Fibroblast of villous mesenchyme (primary cell): ENCODE results near the gene PCYT2. TPM values are rescaled to one million over a fixed set of nuclear protein-coding genes. Genes with fewer than 3 reads are reported as not detected.

Source experiments
- DNase-seq: peaks from one replicate; pipeline ENCODE4 v3.0.0-alpha.2; 2010; ENCODE audit warnings: low read depth
- H3K4me3 ChIP-seq: 2 replicates; pipeline ENCODE4 v1.5.1; 2011; ENCODE audit warnings: low read depth, mild to moderate bottlenecking, low read length
- total RNA-seq: library from RNA; depleted of rRNA; stranded (reverse); fragments of >200 nt; gene quantifications from 2 replicates; pipeline ENCODE4 v1.2.3, GENCODE V29; 2012
- TF ChIP-seq, protein P1 (sequence below): IDR thresholded peaks from 2 replicates; pipeline ENCODE4 v1.5.1; 2012; ENCODE audit warnings: low read depth, mild to moderate bottlenecking, low read length; ENCODE audit not compliant: insufficient read depth

Gene PCYT2
- total RNA-seq, 1 donor, result 70.8 TPM

DNA sequence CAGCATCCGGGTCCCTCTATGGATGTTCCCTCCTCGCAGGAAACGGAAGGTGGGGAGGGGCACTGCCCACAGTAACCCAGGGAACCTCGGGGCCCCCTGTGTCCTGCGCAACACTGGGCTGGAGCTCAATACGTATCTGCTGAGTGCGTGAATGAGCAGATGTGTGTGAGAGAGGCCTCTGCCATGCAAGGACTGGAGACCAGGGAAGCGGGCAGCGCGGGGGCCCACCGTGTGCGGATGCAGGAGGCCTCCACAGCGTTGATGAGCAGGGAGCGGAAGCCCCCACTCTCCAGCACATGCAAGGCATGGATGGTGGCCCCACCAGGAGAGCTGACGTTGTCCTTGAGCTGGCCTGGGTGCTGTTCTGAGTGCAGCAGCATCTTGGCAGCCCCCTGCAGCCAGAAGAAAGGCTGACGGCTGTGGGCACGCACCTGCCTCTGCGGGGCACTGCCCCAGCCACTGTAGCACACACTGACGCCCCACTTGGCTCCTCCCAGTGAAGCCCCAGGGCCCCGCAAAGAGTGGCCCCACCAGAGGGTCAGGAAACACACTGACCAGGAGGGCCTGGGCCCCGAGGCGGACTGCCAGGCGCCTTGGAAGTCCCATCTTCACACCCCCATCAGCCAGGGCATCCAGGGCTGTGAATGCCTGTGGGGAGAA is 23.0 kb upstream of the PCYT2 start:
- TF ChIP-seq, protein P1, sequence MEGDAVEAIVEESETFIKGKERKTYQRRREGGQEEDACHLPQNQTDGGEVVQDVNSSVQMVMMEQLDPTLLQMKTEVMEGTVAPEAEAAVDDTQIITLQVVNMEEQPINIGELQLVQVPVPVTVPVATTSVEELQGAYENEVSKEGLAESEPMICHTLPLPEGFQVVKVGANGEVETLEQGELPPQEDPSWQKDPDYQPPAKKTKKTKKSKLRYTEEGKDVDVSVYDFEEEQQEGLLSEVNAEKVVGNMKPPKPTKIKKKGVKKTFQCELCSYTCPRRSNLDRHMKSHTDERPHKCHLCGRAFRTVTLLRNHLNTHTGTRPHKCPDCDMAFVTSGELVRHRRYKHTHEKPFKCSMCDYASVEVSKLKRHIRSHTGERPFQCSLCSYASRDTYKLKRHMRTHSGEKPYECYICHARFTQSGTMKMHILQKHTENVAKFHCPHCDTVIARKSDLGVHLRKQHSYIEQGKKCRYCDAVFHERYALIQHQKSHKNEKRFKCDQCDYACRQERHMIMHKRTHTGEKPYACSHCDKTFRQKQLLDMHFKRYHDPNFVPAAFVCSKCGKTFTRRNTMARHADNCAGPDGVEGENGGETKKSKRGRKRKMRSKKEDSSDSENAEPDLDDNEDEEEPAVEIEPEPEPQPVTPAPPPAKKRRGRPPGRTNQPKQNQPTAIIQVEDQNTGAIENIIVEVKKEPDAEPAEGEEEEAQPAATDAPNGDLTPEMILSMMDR, result no peak
- no peak overlapping the region for H3K4me3 ChIP-seq
- DNase-seq, result no peak

DNA sequence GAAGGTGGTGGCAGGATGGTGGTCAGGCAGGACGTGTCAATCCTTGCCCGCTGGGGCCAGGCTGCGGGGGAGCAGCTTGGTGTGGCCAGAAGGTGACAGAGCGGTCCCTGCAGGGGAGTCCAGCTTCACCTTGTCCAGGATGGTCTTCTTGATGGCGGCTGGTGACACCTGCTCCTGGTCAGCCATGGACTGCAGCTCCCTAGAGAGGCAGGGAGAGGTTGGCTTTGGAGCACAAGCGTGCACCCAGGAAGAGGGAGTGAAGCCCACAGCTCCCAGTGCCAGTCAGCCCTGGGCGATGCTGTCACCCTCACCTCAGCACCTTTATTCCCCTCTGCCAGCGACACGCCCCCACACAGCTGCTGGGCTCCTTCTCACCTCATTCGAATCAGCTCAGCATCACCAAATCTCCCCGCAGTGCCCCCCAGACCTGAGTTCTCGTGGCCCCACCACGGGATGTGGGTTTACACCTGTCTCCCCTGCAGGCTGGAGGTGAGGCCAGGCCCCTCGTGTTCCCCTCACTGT is 22.0 kb upstream of the PCYT2 start:
- TF ChIP-seq, protein P1, result no peak
- no peak overlapping the region for H3K4me3 ChIP-seq
- no peak for DNase-seq

DNA sequence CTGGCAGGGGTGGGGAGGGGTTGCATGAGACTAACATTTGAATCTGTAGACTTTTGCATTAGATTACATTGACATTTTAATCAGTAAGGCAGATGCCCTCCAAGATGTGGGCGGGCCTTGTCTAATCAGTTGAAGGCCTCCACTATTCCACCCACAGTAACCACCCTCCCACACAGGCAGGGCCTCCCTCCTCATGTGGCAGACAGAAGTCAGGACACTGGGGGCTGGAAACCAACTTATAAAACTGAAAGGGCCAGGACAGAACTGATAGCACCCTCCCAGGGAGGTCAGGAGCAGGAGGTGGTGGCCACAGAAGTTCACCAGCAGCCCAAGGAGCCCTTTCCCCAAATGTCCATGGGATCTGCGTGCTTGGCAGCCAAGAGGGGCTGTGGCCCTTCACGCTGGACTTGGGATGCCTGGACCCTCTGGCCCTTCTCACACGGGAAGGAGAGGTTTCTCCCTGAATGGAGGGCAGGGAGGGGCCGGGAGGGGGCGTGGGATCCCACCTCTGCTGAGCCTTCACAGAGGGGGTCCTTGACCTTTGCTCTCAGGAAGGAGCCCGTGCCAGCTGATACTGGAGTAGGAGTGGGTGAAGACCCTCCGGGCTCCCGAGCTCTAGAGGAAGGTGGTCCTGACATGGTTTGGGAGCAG is 21.3 kb upstream of the PCYT2 start:
- DNase-seq, result no peak
- TF ChIP-seq, protein P1, result no peak
- H3K4me3 ChIP-seq, result no peak overlapping the region

DNA sequence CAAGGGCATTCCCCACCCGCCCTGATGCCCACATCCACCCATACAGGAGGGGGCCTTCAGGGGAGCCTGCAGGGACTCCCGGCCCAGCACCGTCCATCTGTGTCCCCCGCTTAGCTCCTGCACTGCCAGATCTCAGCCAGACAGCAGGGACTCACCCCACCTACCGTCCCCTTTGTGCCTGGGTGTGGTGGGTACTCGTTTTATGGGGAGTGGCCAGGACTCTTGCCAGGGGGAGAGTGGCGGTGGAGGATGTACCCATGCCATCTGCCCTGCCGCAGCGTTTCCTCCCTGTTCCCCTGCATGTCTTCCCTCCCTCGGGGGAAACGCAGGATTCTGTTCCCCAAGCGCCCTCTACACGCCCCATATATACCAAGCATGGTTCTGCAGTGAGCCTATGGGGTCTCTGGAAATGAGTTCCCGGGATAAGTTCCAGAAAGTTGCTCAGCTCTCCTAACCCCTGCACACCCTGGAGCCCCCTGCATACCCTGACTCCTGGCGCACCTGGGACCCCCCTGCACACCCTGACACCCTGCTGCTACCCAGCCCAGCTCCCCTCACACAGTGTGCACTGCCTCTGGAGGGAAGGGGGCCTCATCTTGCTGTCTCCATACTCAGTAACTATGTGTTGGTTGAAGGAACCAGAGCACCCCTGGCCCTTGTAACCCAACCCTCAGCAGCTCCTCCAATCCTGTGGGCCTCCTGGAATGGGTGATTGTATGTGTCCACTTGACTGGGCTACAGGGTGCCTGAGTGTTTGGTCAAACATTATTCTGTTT is 20.5 kb upstream of the PCYT2 start:
- no peak for DNase-seq
- TF ChIP-seq, protein P1, result no peak
- no peak overlapping the region for H3K4me3 ChIP-seq

DNA sequence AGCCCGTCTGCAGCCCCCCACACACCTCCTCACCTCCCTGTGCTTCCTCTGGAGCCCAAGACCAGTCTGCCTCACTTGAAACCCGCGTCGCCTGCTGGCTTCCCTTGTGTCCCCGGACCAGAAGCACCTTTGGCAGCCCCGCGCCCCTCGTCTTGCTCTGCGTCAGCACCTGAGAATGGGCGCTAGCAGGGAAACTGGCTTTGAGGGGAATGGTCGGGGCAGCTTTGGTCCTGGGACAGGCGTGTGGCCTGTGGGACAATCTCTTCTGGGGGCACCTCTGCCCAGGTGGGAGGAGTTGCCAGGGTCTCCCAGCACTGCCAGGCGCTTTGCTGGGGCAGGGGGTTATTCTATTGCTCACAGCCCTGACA is 20.0 kb upstream of the PCYT2 start:
- TF ChIP-seq, protein P1, result no peak
- H3K4me3 ChIP-seq, result no peak overlapping the region
- DNase-seq, result no peak

DNA sequence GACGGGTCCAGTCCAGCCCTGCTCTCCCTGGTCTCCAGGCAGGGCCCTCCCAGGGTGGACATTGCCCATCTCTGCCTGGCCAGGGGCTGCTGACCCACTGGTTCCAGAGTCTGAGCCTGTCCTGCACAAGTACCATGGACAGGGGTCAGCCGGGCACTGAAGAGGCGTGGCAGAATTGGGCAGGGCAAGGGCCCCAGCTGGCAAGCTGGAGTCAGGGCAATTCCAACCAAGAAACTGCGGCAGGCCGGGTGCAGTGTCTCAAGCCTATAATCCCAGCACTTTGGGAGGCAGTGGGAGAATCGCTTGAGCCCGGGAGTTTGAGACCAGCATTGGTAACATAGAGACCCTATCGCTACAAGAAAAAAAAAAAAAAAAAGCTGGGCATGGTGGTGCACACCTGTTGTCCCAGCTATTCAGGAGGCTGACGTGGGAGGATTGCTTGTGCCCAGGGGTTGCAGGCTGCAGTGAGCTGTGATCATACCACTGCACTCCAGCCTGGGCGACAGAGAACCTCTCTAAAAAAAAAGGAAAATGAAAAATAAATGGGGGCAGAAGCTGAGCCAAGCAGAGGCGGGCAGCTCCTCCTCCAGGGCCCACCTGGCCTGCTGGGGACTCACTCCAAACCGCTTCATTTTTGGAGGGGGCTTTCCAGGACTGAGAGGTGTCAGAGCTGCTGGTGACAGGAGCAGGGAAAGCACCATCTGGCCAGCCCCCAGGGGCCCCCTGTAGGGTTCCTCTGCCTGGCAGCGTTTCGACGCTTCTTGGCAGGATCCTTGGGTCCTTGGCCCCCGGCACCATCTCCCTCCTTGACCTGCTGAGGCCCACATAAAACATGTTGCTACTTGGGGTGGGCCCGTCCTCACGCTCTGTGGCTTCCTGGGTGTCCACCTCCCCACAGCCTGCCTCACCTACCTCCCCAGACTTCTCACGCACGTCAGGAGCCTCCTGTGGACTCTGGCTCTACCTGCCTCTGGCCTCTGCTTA is 19.2 kb upstream of the PCYT2 start:
- TF ChIP-seq, protein P1, result no peak
- DNase-seq, result no peak
- H3K4me3 ChIP-seq, result no peak overlapping the region
